Measurements from ENCODE around the gene TP53.

TP53 gene

DNA sequence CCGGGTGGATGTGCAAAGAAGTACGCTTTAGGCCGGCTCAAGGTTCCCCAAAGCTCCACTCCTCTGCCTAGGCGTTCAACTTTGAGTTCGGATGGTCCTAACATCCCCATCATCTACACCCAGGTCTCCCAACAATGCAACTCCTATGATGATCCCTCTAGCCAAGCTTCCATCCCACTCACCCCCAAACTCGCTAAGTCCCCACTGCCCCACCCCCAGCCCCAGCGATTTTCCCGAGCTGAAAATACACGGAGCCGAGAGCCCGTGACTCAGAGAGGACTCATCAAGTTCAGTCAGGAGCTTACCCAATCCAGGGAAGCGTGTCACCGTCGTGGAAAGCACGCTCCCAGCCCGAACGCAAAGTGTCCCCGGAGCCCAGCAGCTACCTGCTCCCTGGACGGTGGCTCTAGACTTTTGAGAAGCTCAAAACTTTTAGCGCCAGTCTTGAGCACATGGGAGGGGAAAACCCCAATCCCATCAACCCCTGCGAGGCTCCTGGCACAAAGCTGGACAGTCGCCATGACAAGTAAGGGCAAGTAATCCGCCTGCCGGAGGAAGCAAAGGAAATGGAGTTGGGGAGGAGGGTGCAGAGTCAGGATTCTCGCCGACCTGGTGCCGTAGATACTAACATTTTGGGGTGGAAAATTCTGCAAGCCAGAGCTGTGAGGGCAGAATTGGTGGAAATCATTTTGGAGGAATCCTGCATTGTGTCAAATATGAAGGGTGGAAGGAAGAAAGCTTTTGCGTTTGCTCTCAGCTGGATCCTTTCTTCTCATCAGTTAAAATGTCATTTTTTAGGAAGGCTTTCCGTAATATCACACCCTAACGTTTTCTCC lies at the start of gene TP53:
Gene TP53 (minus strand): TSS at position 419 of the 836 bp plus-strand sequence. CDS start 10,896 bp downstream, outside the sequence.
- DNase-seq: peak; percentile 85

DNA sequence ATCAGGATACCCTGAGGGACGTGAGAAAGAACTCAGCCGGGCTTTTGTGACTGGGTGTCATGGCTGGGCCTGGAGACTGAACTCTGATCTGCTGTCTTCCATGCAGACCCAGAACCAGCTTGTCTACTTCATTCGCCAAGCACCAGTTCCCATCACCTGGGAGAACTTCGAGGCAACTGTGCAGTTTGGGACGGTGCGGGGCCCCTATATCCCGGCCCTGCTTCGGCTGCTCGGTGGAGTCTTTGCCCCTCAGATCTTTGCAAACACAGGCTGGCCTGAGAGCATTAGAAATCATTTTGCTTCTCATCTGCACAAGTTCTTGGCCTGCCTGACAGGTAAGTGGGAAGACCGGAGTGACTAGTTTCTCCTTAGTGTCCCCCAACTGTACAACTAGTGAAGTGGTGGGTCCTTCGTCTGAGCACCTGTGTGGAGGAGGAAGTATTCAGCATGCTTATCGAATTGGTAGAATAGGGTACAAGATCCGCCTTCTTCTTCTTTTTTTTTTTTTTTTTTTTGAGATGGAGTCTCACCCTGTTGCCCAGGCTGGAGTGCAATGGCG lies 45.8 kb upstream of the TP53 start:
- no peak for DNase-seq

DNA sequence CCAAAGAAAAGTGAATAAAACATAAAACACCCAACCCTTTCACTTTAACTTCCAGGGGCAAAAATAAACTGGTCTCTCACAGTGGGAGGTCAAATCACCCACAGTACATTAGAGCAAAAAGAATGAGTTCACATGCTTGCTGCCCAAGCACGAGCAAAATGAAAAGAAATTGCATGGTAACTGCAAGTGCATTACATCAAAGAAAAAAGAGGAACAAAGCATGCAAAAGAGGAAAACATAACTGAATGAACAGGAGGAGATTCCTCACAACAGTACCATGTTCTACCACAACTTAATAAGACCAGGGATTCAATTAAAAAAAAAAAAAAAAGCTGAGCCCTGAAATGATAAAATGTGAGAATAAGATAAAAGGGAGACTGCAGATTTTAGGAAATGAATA lies 42.5 kb upstream of the TP53 start:
- no peak for DNase-seq

DNA sequence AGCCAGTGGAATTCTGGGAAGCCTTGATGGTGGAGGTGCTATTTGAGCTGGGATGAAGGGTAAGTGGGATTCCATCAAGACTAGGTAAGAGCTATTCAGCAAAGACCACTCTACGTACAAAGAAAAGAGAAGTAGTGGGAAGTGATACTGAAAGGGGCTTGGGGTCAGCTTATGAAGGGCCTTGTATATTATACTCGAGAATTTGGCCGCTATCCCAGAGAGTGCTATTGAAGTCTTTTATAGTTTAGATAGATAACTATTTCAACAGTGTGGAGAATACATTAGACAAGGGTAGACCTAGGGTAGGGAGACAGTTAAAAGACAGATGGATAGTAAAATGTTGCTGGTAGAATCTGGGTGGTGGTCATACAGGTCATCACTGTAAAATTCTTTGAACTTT lies 40.6 kb upstream of the TP53 start:
- no peak for DNase-seq

DNA sequence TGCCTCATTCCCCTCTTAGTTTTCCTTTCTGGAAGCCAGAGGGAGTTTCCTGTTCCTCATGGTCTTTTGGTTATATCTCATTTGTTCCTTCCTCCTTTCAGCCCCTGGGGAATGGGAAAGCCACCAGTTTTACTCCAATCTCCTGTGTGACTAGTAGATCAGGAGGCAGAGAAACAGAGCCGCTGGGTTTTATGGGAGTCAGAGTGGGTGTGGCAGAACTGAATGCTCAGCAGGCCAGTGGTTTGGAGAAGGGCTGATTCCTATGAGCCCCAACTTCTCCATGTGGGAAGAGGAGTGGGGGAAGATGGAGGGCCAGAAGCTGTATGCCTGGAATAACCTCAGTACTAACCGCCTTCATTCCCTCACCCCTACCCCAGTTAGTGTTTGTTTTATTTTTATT lies 34.3 kb upstream of the TP53 start:
- no peak for DNase-seq

DNA sequence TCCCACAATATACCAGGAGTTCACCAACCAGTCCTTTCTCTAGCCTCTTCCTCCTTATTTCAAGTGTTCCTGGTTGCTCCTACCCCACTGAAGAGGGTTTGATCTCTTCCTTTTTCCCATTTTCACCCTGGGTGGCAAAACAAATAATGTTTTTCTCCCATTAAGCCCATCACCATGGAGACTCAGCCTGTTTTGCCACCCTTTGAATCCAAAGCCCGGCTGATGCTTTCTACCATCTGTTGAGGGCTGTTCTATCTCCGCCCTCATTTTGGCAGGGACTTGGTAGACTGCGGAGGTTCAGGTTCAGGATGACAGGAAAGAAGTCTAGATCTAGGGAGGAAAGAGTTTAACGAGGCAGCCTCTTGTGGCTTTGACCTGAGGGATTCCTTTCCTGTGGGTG lies 32.8 kb upstream of the TP53 start:
- DNase-seq: peak; percentile 85

DNA sequence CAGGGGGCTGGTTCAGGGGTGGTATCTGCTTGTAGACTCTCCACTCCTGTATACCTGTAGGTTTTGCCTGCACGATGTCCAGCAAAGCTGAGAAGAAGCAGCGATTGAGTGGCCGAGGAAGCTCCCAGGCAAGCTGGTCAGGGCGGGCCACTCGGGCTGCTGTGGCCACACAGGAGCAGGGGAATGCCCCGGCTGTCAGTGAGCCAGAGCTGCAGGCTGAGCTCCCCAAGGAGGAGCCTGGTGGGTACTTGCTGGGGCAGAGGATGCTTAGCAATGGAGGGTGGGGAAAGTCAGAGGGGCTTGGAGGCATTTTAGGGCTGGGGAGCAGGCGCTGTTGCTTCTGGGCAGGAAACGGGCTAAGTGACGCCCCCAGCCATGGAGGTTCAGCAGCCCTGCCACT lies 32.4 kb upstream of the TP53 start:
- DNase-seq: no peak

DNA sequence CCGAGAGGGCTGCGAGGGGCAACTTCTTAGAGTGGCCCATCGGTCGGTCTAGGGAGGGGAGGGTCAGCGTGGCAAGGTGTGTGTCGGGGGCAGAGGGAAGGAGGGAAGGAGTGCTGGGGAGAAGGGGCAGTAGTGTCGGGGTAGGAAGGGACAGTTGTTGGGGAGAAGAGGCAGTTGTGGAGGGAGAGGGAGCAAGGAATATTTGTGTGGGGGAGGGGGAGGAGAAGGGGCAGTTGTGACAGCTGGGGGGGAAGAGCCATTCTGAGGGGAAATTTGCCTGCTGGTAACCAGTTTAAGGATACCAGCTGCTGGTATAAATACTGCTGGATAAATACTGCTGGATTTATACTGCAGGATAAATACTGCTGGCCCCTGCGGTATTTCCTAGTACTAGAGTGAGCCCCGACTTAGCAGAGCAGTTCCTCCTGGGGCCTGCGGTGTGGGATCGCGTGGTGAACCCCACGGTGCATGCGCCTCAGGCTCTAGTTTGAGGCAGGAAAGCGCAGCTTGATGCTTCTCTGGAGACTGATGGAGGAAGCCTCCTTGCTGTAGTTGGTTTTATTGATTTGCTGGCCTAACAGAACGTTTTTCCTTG lies 30.6 kb upstream of the TP53 start:
- no peak for DNase-seq

DNA sequence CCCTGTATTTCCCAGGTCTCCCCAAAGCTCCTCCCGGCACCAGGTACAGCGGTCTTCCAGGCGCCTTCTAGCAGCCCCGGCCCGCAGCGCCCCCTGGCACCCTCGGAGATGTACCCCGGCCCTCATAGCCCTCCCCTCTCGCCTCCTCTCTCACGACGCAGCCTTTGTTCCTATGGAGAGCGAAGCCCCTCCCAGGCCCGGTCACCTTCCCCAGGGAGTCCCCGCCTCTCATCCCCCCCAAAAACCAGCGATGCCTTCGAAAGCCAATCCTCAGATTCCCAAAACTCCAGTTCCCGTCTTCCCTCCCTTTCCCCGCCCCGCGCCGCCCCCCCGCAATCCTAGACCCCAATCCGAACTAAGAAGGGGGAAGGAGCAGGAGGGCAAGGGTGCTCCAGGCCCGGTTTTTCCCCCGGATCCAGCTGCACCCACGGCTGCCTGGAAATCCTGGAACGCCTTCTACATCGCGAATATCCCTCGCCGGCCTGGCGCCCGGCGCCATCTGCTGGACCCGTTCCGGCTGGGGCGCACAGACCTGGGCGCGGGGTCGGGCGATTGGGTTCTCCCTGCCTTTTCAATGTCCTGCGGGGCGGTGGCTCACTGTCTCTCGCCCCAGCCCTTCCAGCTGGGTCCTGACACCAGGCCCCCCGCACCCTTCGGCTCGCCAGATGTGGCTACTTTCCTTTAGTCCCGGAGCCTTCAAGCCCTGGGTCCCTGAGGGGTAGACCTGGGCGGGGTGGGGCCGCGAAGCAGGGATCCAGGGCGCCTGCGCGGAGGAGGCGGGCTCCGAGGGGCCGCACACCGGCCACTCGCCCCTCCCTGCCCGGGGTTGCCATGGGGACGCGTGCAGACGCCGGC lies 29.8 kb upstream of the TP53 start, which contains the start of gene DNAH2:
Gene DNAH2 (plus strand): TSS at position 844 of the 855 bp plus-strand sequence. CDS start 1,991 bp downstream, outside the sequence.
- peak; percentile 89 for DNase-seq

DNA sequence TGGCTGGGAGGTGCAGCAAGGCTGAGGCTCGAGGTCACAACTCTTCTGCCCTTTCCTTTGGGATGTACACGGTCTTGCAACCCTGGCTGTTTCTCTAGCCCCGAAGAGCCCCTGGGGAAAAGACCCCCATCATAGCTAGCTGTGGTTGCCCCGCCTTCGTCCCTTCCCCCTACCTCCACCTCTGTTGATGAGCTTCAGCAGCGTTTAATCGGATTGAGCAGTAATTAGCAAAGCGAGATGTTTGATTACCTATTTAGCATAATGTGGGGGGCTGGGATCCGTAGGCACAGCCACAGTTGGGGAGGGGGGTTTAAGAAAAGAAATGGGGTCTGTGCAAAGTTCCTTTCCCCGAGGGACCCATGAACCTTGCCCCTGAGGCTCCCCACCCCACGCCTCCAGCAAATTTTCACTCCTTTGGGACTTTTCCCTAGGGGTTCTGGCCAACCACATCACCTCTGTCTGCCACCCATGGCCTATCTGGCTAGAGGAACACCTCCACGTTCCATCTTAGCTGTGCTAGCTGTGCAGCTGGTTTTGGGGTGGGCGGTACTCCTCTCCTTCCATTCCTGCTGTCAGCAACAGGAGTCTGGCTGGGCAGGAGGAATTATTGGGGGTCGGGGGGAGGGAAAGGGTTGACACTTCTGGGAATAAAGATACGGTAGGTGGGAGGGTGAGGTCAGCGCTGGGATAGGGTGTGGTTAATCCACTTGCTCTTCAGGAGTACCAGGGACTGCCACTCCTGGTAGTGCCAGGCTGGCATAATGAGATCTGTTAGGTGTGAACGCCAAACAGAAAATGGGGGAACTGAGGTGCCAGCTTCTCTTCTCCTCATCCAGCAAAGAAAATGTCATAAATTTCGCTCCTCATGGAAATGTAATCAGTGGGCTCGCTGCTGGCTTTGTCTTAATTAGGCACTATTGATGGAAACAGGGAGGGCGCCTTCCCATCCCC lies 28.9 kb upstream of the TP53 start:
- DNase-seq: no peak

DNA sequence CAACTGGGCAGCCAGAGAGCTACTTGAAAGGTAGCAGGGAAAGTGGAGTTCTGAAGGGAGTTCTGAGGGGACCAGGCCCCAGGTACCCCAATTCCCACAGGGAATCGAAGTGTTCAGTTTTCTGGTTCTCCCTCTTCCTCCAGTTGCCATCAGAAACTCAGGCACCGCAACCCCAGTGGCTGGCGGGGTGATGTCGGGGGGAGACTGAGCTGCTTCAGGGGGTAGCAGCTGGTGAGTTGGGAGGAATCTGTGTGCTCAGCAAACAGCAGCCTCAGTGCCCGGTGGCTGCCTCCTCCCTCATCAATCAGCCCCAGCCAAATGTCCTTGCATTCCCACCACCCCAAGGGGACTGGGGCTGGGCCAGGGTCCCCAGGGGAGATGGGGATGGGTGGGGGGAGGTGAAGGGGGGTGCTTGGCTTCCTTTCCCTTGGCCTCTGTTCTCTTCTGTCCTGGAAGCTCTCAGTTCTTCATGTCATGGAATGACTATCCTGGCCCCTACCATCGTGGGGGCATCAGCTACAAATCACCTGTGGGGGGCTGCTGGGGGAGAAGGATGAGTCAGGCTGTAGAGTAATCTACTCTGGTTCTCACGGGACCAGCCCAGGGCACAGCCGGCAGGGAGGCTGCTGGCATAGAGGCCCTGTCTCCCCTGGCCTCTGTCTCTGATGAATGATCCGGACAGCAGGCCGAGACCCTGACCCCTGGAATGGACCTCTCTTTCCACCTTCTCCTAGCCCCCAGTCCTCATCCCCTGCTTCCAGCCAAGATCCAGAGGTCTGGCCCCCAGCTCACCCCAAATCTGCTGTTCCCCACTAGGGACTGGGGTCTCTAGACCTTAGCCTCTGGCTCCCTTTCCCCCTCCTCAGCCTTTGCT lies 27.7 kb upstream of the TP53 start:
- DNase-seq: no peak

DNA sequence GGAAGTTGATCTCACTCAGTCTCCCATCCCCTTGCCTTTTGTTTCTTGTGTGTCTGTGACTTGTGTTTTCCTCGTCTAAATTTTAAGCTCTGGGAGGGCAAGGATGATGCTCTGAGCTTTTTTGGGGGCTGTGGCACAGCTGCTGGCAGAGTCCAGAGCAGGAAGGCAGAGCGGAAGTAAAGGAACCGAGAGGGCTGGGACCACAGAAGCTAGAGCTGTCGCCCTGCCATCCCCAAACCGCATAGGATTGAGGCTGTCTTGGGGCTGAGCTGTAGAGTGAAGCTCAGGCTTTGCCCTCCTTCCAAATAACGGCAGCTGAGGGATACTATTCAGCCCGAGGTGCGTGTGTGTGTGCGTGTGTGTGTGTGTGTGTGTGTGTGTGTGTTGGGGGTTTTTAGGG lies 26.5 kb upstream of the TP53 start:
- DNase-seq: no peak

DNA sequence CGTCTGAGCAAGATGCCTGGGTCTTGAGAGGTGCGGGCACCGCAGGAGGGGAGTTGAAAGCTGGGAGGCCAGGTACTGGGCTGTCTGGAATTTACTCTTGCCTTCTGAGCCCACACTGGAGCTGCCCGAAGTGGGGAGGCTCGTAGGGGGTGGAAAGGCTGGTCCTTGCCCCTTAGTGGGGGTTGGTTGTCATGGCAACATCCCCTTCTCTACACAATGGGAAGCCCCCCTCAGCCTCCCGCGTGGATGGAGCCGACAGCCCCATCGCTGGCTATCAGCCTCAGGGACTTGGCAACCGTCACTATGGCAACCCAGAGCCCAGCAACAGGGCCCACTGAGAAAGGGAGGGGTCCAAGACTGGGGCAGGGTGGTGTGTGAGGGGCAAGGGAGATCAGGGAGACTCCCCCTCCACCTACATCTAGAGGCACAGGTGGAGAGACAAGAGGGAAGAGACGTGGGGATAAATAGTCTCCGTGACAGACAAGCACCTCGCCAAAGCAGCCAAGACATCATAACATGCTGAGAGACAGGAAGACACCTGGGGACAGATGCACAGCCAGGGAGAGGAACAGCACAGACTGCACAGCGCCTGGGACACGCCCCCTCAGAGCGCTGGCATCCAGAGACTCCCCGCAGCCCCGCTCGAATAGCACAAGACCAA lies 25.0 kb upstream of the TP53 start:
- no peak for DNase-seq

DNA sequence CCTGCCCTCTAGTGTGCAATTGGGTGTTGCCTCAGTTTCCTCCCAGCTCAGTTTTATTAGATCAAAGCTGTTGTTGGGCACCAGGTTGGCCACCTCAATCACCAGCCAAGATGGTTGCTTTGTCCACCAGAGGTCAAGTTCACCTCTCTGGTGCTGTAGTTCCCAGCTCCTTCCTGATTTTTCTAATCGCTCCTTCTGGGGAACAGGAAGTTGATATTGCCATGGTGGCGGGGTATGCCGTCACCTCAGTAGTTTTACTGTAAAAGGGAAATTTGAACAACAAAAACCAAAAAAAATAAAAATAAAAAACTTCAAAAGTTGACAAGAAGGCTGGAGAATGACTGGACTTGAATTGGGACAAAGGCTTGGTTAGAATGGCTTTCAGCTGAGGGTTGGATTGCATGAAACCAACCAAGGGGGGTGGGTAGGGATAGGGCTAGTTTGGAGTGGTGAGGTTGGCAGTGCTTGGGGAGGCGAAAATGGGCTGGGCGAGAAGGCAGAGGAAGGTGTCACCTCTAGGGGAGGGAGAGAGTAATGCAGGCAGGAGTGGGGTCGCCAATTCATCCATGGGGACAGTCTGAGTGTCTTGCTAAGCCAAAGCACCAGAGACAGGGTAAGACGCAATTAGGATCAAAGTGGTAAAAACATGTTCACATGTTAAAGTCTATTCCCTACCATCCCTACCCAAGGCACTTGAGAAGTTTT lies 23.9 kb upstream of the TP53 start:
- DNase-seq: no peak

DNA sequence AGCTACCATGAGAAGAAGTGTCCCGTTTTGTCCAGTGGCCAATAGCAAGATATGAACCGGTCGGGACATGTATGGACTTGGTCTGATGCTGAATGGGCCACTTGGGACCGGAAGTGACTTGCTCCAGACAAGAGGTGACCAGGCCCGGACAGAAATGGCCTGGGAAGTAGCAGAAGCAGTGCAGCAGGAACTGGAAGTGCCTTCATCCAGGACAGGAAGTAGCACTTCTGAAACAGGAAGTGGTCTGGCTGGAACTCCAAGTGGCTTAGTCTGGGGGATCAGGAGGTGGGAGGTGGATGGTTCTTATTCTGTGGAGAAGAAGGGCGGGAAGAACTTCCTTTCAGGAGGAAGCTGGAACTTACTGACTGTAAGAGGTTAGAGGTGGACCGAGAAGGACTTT lies 23.0 kb upstream of the TP53 start:
- no peak for DNase-seq

DNA sequence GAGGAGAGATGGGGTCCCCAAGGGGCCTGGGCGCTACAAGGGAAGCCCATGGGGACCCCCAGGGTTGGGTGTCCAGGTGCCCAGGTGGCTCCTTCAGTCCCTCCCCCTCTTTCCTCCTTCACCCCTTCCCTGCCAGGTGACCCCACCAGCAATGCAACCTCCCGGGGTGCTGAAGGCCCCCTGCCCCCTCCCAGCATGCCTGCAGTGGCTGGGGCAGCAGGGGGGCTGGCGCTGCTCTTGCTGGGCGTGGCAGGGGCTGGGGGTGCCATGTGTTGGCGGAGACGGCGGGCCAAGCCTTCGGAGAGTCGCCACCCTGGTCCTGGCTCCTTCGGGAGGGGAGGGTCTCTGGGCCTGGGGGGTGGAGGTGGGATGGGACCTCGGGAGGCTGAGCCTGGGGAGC lies 21.7 kb upstream of the TP53 start:
- no peak for DNase-seq

DNA sequence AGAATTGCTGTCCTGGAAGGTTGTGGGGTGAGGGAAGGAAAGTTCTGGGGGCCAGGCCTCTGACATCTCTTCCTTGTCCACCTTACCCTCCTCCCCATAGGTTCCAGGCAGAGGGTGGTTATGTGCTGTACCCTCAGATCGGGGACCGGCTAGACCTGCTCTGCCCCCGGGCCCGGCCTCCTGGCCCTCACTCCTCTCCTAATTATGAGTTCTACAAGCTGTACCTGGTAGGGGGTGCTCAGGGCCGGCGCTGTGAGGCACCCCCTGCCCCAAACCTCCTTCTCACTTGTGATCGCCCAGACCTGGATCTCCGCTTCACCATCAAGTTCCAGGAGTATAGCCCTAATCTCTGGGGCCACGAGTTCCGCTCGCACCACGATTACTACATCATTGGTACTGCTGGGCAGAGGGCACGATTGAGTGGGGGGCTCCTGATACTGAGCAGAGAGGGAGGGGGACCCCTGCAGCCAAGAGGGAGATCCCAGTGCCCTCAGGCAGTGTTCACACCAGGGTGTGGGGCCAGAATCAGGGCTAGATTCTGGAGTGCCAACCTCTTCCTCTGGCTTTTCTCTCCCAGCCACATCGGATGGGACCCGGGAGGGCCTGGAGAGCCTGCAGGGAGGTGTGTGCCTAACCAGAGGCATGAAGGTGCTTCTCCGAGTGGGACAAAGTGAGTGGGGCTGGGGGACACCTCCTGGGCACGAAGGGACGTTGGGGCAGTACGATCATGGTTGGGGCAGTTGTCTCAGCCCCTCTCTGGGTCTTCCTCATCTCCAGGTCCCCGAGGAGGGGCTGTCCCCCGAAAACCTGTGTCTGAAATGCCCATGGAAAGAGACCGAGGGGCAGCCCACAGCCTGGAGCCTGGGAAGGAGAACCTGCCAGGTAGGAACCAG lies 20.8 kb upstream of the TP53 start:
- DNase-seq: no peak

DNA sequence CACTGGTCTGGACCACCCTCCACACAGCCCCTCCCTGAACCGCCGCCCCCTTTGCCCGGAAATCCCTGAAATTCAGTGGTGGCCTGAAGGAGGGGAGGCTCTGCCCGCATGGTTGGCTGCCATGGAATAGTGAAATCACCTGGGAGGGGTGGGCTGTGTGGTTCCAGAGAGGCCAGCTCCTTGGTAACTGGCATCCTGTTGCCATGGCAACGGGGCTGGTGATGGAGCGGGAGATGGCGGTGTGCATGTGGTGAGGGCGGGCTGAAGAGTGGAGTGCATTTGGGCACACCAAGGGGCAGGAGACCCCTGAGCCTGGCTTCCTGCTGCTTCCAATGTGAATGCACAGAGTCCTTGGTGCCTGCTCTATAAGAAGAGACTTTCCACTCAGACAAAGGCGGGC lies 20.2 kb upstream of the TP53 start:
- no peak for DNase-seq

Measured in NCI-H446 treated with DMSO at 0.1 percent for 48 hours (cell line).